Bronchial epithelial cell (primary cell): Measurements from ENCODE around the gene ZFAND3. TPM values are rescaled to one million over a fixed set of nuclear protein-coding genes. Genes with fewer than 3 reads are reported as not detected.

Source experiments
- DNase-seq: peaks from one replicate; pipeline ENCODE4 v3.0.0-alpha.2; 2010; ENCODE audit warnings: low read depth
- FAIRE-seq: peaks from 2 replicates; lab custom pipeline; 2011; peaks lifted over from hg19 to GRCh38; lab: Jason Lieb, UNC
- H3K27me3 ChIP-seq: 2 replicates; pipeline ENCODE4 v1.5.1; 2011; ENCODE audit warnings: low read length; ENCODE audit not compliant: control insufficient read depth, insufficient read depth
- H3K36me3 ChIP-seq: 2 replicates; pipeline ENCODE4 v1.5.1; 2011; ENCODE audit warnings: low read length; ENCODE audit not compliant: control insufficient read depth, insufficient read depth
- H3K4me3 ChIP-seq: 2 replicates; pipeline ENCODE4 v1.5.1; 2011; ENCODE audit warnings: mild to moderate bottlenecking, low read depth, low read length, control low read depth
- total RNA-seq: library from RNA; depleted of rRNA; stranded (reverse); fragments of >200 nt; gene quantifications from 2 replicates; pipeline ENCODE4 v1.2.1, GENCODE V29; 2014
- TF ChIP-seq, protein P1 (sequence below): IDR thresholded peaks from 2 replicates; pipeline ENCODE4 v1.5.1; 2011; ENCODE audit warnings: mild to moderate bottlenecking, moderate library complexity, low read length, control low read depth, inconsistent platforms; ENCODE audit not compliant: insufficient read depth, severe bottlenecking

The ZFAND3 gene
- total RNA-seq, 1 donor from 2014 or later = 25.5 TPM

DNA sequence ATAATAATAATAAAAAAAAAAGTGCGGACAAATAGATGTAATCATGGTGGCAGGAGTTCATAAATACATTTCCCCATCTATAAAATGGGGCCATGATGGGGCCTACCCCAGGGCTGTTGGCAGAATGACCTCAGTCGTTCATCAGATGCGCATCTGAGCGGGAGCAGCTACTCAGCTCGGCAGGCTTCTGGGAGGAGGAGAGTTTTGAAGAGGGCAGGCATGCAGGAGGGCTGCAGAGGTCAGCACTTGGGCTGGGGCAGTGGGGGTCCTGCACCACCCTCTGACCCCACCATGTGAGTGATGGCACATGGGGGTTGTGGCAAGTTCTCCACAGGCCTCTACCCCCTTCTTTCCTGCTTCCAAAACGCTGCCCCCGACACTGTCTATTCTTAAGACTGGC, 373.5 kb downstream of the ZFAND3 start:
- TF ChIP-seq, protein P1, sequence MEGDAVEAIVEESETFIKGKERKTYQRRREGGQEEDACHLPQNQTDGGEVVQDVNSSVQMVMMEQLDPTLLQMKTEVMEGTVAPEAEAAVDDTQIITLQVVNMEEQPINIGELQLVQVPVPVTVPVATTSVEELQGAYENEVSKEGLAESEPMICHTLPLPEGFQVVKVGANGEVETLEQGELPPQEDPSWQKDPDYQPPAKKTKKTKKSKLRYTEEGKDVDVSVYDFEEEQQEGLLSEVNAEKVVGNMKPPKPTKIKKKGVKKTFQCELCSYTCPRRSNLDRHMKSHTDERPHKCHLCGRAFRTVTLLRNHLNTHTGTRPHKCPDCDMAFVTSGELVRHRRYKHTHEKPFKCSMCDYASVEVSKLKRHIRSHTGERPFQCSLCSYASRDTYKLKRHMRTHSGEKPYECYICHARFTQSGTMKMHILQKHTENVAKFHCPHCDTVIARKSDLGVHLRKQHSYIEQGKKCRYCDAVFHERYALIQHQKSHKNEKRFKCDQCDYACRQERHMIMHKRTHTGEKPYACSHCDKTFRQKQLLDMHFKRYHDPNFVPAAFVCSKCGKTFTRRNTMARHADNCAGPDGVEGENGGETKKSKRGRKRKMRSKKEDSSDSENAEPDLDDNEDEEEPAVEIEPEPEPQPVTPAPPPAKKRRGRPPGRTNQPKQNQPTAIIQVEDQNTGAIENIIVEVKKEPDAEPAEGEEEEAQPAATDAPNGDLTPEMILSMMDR = no peak
- FAIRE-seq (no peak), DNase-seq (no peak)

DNA sequence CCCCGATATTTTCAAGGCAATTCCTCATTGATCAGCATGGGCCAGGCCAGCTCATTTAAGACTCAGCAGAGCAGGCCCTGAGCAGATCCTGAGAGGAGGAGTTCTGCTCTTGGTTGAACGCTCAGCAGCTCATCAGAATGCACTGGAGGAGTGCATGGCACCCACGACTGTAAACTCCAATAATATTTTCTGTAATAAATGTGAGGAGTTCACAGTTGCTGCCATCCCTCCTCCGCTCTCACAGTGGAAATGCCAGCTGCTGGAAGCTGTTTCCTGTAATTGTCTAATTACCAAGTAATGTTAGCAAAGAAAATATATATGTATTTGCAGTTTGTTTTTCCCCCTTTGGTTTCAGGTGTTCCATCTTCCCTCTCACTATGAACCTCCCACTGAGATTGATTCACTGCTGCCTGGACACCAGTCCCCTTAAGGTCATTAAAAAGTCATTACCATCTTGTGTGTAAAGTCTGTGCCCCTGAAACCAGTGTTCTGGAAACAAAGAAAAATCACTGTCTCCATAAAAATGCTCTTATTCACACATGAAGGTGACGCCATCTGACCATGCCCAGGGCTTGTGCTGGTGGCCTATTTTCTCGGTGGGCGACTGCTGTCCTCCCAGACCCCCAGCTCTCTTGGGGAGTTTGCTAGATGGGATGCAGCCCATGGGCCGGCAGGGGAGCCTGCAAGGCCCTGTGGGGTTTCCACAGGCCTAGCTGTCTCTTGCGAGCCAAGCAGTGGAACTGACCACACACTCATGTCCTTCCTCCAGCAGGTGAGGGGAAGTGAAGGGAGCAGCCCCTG, 374.2 kb downstream of the ZFAND3 start:
- DNase-seq (no peak), FAIRE-seq (no peak)
- Histone ChIP-seq H3K27me3 (no peaks in the 10 kb centered on the region), H3K36me3 (no peaks in the 10 kb centered on the region), H3K4me3 (no peak overlapping the region)
- TF ChIP-seq, protein P1 = no peak

More for the DNA sequence above, 373.5 kb downstream of the ZFAND3 start:
- Histone ChIP-seq H3K36me3 (no peaks in the 10 kb centered on the region), H3K4me3 (no peak overlapping the region), H3K27me3 (no peaks in the 10 kb centered on the region)

DNA sequence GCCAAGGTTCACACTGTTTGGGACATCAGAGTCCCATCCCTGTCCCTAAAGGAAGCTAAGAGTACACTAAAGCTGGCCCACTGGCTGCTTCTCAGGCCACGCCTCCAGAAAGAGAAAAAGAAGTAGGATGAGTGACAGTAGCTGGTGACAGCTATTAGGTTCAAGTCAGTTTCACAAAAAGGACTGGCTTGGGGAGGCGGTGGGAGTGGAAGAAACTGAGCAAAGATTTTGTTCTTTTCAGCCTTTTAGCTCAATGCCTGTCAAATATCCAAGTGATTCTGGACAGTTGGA, 374.7 kb downstream of the ZFAND3 start:
- TF ChIP-seq, protein P1 = no peak
- FAIRE-seq = no peak
- Histone ChIP-seq H3K36me3 (no peaks in the 10 kb centered on the region), H3K4me3 (no peak overlapping the region), H3K27me3 (no peaks in the 10 kb centered on the region)
- DNase-seq = no peak

DNA sequence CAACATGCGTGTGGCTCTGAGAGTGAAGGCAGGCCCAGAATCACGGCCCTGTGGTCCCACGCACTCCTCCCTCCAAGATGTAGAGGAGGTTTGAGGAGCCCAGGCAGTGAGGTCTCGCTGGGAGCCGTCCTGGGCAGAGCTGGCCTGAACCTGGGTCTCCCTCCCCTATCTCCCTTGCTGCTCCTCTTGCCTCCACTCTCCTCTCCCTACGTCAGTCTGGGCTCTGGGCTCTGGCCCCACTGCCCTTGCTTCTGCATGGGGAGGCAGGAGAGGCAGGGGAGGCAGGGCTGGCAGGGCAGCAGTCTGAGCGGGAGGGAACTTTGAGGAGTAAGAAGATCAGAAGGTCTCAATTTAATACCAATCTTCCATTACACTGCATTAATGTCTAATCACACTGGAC, 375.1 kb downstream of the ZFAND3 start:
- H3K27me3 ChIP-seq = no peaks in the 10 kb centered on the region
- TF ChIP-seq, protein P1 = no peak
- no peak overlapping the region for H3K4me3 ChIP-seq
- no peak for DNase-seq
- FAIRE-seq = no peak
- no peaks in the 10 kb centered on the region for H3K36me3 ChIP-seq

DNA sequence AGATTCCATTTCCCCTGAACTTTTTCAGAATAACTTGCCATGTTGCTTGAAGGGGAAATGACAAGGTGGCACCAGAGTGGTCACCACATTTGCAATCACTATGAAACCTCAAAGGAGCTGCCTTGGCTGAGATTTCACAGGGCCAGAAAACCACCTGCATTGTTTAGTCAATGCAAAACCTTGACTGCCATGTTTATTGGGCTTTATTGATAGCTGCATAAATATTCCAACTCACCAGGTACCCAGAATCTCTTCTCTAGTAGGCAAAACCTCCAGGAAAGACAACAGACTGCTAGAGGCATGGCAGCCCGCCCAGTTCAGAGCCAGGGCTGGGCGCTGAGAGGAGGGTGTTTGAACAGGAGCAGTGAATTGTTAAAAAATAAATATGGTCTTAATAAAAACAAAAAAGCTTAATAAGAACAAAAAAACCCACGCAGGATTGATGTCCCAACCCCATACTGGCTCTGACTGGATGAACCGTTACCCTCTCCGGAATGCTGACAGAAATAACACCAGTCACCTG, 375.6 kb downstream of the ZFAND3 start:
- FAIRE-seq (no peak), DNase-seq (no peak)
- Histone ChIP-seq H3K36me3 (no peaks in the 10 kb centered on the region), H3K4me3 (no peak overlapping the region), H3K27me3 (no peaks in the 10 kb centered on the region)
- TF ChIP-seq, protein P1 = no peak
